B cell (primary cell): ENCODE results near the gene DOCK3. TPM values are rescaled to one million over a fixed set of nuclear protein-coding genes. Genes with fewer than 3 reads are reported as not detected.

ENCODE experiments used
- ATAC-seq: fragments of 200-7000 bp; cut with Tn5 transposase; one replicate; pipeline ENCODE4 v1.10.0; 2021; ENCODE audit warnings: low read depth, mild to moderate bottlenecking, moderate number of reproducible peaks, moderate library complexity
- CTCF ChIA-PET: fragments of 350-600 bp; sonication (Branson Sonifier 250); formaldehyde crosslinking; loops from one replicate; lab custom pipeline; 2021; ENCODE audit warnings: antibody characterized with exemption, inconsistent platforms; lab: Charles Lee
- POLR2A ChIA-PET: fragments of 350-600 bp; sonication (Branson Sonifier 250); formaldehyde crosslinking; loops from one replicate; lab custom pipeline; 2021; ENCODE audit warnings: antibody characterized with exemption; lab: Charles Lee
- DNase-seq: peaks from one replicate; pipeline ENCODE4 v3.0.0; 2013
- H2AFZ ChIP-seq: 2 replicates; pipeline ENCODE4 v1.6.1; 2012; ENCODE audit warnings: mild to moderate bottlenecking, low read depth, low read length; ENCODE audit not compliant: insufficient read depth, poor library complexity, severe bottlenecking
- H3K27ac ChIP-seq, 2 donors: 1 replicate in 1 of 2; 2 replicates in 1 of 2; pipeline ENCODE4 v1.5.1; 2012 to 2013; ENCODE audit warnings: low read length in 2 of 2, mild to moderate bottlenecking in 2 of 2, moderate library complexity in 1 of 2
- H3K27me3 ChIP-seq, 4 experiments: fragments of 200-600 bp in 1 of 4; sonication (generic) in 1 of 4; replicated peaks in 1 of 4; 1 replicate in 2 of 4; 2 replicates in 2 of 4; pipeline versions ENCODE4 v1.6.1 to v1.7.0; 2013 to 2016; ENCODE audit warnings: low read length in 3 of 4, mild to moderate bottlenecking in 2 of 4, mixed read lengths in 1 of 4, moderate library complexity in 1 of 4; ENCODE audit not compliant: insufficient read depth in 4 of 4, control insufficient read depth in 3 of 4; ENCODE audit errors: control extremely low read depth in 1 of 4
- H3K36me3 ChIP-seq, 2 experiments: replicated peaks in 1 of 2; 1 replicate in 1 of 2; 2 replicates in 1 of 2; pipeline versions ENCODE4 v1.6.1 to v1.7.1; 2013; ENCODE audit warnings: low read length in 1 of 2; ENCODE audit not compliant: insufficient read depth in 2 of 2, control insufficient read depth in 1 of 2; ENCODE audit errors: control extremely low read depth in 1 of 2, extremely low read depth in 1 of 2
- H3K4me1 ChIP-seq, 2 donors: fragments of 200-600 bp in 1 of 2; sonication (generic) in 1 of 2; 1 replicate in 1 of 2; 2 replicates in 1 of 2; pipeline versions ENCODE4 v1.5.1 to v1.6.1; 2013 to 2017; ENCODE audit warnings: low read length in 2 of 2; ENCODE audit not compliant: control insufficient read depth in 2 of 2, insufficient read depth in 2 of 2
- H3K4me2 ChIP-seq: replicated peaks from 2 replicates; pipeline ENCODE3; 2012; ENCODE audit warnings: mild to moderate bottlenecking, low read depth, low read length; ENCODE audit not compliant: poor library complexity, severe bottlenecking
- H3K4me3 ChIP-seq, 5 experiments: fragments of 200-600 bp in 1 of 5; sonication (generic) in 1 of 5; 1 replicate in 3 of 5; 2 replicates in 2 of 5; pipeline versions ENCODE4 v1.5.1 to v1.7.0; 2011 to 2016; ENCODE audit warnings: low read length in 4 of 5, mild to moderate bottlenecking in 4 of 5, low read depth in 2 of 5, control low read depth in 1 of 5, moderate library complexity in 1 of 5; ENCODE audit not compliant: insufficient read depth in 1 of 5; ENCODE audit errors: control extremely low read depth in 1 of 5, extremely low read depth in 1 of 5
- H3K79me2 ChIP-seq: fragments of 200-600 bp; sonication (generic); one replicate; pipeline ENCODE4 v1.6.0; 2016; ENCODE audit warnings: low read length; ENCODE audit not compliant: control insufficient read depth, insufficient read depth
- H3K9ac ChIP-seq: fragments of 200-600 bp; sonication (generic); 2 replicates; pipeline ENCODE4 v1.6.1; 2017; ENCODE audit warnings: mild to moderate bottlenecking, low read length, moderate library complexity
- H3K9me3 ChIP-seq, 3 donors: one replicate each; pipeline versions ENCODE4 v1.6.1 to v1.7.1; 2013; ENCODE audit warnings: low read length in 2 of 3; ENCODE audit not compliant: control insufficient read depth in 2 of 3, insufficient read depth in 1 of 3; ENCODE audit errors: control extremely low read depth in 1 of 3
- H4K20me1 ChIP-seq: 2 replicates; pipeline ENCODE4 v1.6.0; 2012; ENCODE audit warnings: mild to moderate bottlenecking, low read length; ENCODE audit not compliant: insufficient read depth, control insufficient read depth, poor library complexity, severe bottlenecking
- H3K27ac Mint-ChIP-seq: one replicate; pipeline ENCODE4 v1.8.0; 2021; ENCODE audit warnings: mixed read lengths
- H3K27me3 Mint-ChIP-seq: one replicate; pipeline ENCODE4 v1.8.0; 2021; ENCODE audit warnings: mixed read lengths
- H3K4me1 Mint-ChIP-seq: one replicate; pipeline ENCODE4 v1.8.0; 2021; ENCODE audit warnings: mixed read lengths
- H3K4me3 Mint-ChIP-seq: one replicate; pipeline ENCODE4 v1.8.0; 2021; ENCODE audit warnings: mixed read lengths
- H3K9me3 Mint-ChIP-seq: one replicate; pipeline ENCODE4 v1.8.0; 2022; ENCODE audit warnings: mixed read lengths; ENCODE audit not compliant: insufficient read depth
- CTCF ChIP-seq: fragments of 200-600 bp; IDR thresholded peaks from one replicate; pipeline ENCODE4 v1.8.0; 2022; ENCODE audit warnings: antibody characterized with exemption, mild to moderate bottlenecking
- EZH2 ChIP-seq: IDR thresholded peaks from 2 replicates; pipeline ENCODE4 v1.6.1; 2012; ENCODE audit warnings: borderline replicate concordance, low read depth, mild to moderate bottlenecking, moderate library complexity, low read length; ENCODE audit not compliant: insufficient read depth, poor library complexity, severe bottlenecking
- WGBS: methylation state at CpG from one replicate; pipeline ENCODE4 v1.1.5; 2013; ENCODE audit warnings: missing lambda C conversion rate; ENCODE audit not compliant: insufficient coverage; 5-methylcytosine and 5-hydroxymethylcytosine counted together
- intact Hi-C: fragments of 100-400 bp; cut with micrococcal nuclease; formaldehyde crosslinking; loops from one replicate; pipeline ENCODE4 v1.10.0; 2022
- polyA plus RNA-seq: library from polyadenylated mRNA; depleted of rRNA; stranded (reverse); fragments of >200 nt; gene quantifications from 2 replicates; pipeline ENCODE4 v1.2.3, GENCODE V29; 2012
- total RNA-seq, 2 donors: library from RNA; stranded (reverse); fragments of 120-200 nt in 1 of 2; gene quantifications; 1 replicate in 1 of 2; 2 replicates in 1 of 2; pipeline versions ENCODE4 v1.2.3 to v1.2.4, GENCODE V29; 2013 to 2022

The DOCK3 gene
- total and polyA plus RNA-seq, 2 donors (not counting 1 experiment from before 2014, with no cell fraction given) = 0.06 to 0.30 TPM

- no peaks in the 10 kb centered on the region for H3K4me1 Mint-ChIP-seq
- 95% methylated on average over 2 of the region's 3 CpGs for WGBS
These were observed 16.9 kb upstream of the DOCK3 start for GRCh38 chr3:50657816-50658215.

GRCh38 chr3:50658416-50658815 lies 16.3 kb upstream of the DOCK3 start:
- ATAC-seq (no peak), DNase-seq (no peak)
- 88% methylated on average over 4 of the region's 6 CpGs for WGBS
- TF ChIP-seq CTCF (no peak), EZH2 (no peak)
- no peaks in the 10 kb centered on the region for H3K9me3 ChIP-seq
- ChIA-PET POLR2A (no interaction called here), CTCF (no interaction called here)
- H3K79me2 ChIP-seq = no peaks in the 10 kb centered on the region
- Mint-ChIP-seq H3K4me1 (no peaks in the 10 kb centered on the region), H3K9me3 (no peaks in the 10 kb centered on the region), H3K27me3 (no peaks in the 10 kb centered on the region), H3K27ac (no peak overlapping the region), H3K4me3 (no peak overlapping the region)
- H3K4me2 ChIP-seq = no peak overlapping the region
- no peaks in the 10 kb centered on the region for H3K4me1 ChIP-seq
- no peaks in the 10 kb centered on the region for H3K27me3 ChIP-seq
- H3K9ac ChIP-seq = no peak overlapping the region
- H3K27ac ChIP-seq = no peak overlapping the region
- H2AFZ ChIP-seq = no peak overlapping the region
- no peak overlapping the region for H3K4me3 ChIP-seq
- H3K36me3 ChIP-seq = no peaks in the 10 kb centered on the region
- intact Hi-C loops = no loop called here
- H4K20me1 ChIP-seq = no peaks in the 10 kb centered on the region

More at GRCh38 chr3:50657816-50658215, 16.9 kb upstream of the DOCK3 start:
- TF ChIP-seq CTCF = no peak
- no peak for TF ChIP-seq EZH2
- CTCF ChIA-PET = interaction anchor here (11.8 kb wide), 1 partner anchor 40 kb away, joined by 224 read pairs; the partner anchor contains the start of genes CISH and MAPKAPK3
- H2AFZ ChIP-seq = no peak overlapping the region
- no peak overlapping the region for H3K9ac ChIP-seq
- Mint-ChIP-seq H3K9me3 (no peaks in the 10 kb centered on the region), H3K4me3 (no peak overlapping the region), H3K27me3 (no peaks in the 10 kb centered on the region), H3K27ac (no peak overlapping the region)
- H3K27me3 ChIP-seq = no peaks in the 10 kb centered on the region
- DNase-seq = no peak
- no peak overlapping the region for H3K27ac ChIP-seq
- H3K79me2 ChIP-seq = no peaks in the 10 kb centered on the region
- H3K4me2 ChIP-seq = no peak overlapping the region
- H3K4me3 ChIP-seq = no peak overlapping the region
- H4K20me1 ChIP-seq = no peaks in the 10 kb centered on the region
- intact Hi-C loops = no loop called here
- no peaks in the 10 kb centered on the region for H3K4me1 ChIP-seq
- no peak for ATAC-seq
- POLR2A ChIA-PET = no interaction called here
- no peaks in the 10 kb centered on the region for H3K36me3 ChIP-seq
- H3K9me3 ChIP-seq = no peaks in the 10 kb centered on the region
